Measurements from ENCODE around the gene HNRNPF.

- no peak for TF ChIP-seq POLR2A (IDR thresholded peaks at IDR 0.05)
- no peak for TF ChIP-seq CTCF (IDR thresholded peaks at IDR 0.05)
These were observed 48.9 kb downstream of the HNRNPF start for GRCh38 chr10:43360086-43360485.

Data from esophagus squamous epithelium (tissue), 4 donors.